Measurements from ENCODE around the gene DFFB. TPM values are rescaled to one million over a fixed set of nuclear protein-coding genes. Genes with fewer than 3 reads are reported as not detected.
"Not testable (repeated sequence)": the region's sequence is repeated elsewhere in the genome, so short reads cannot be mapped to it uniquely, and the experiment has no call there.

Gene DFFB
- total RNA-seq, 1 donor from 2014 or later = 17.3 TPM

GRCh38 chr1:3911981-3912808, 54.9 kb downstream of the DFFB start:
- Mint-ChIP-seq H3K27me3 (ENCODE audit: low read depth) (no peaks in the 10 kb centered on the region), H3K27ac (no peak overlapping the region), H3K36me3 (ENCODE audit: low read depth) (no peaks in the 10 kb centered on the region), H3K4me3 (ENCODE audit: low read depth) (no peak overlapping the region), H3K9me3 (no peaks in the 10 kb centered on the region), H3K4me1 (ENCODE audit: low read depth) (peaks cover 2% of the 10 kb centered on the region)
- no peak for DNase-seq (ENCODE audit: low spot score)
- intact Hi-C loops (cut with micrococcal nuclease) = loop anchor here (5.0 kb wide), 1 partner anchor 740 kb away; the partner anchor contains the start of gene AJAP1

- intact Hi-C loops (cut with micrococcal nuclease) = loop anchor here (5.0 kb wide), 1 partner anchor 739 kb away; the partner anchor contains the start of gene AJAP1
- H3K27ac Mint-ChIP-seq = no peak overlapping the region
- H3K36me3 Mint-ChIP-seq (ENCODE audit: low read depth) = no peaks in the 10 kb centered on the region
- H3K4me3 Mint-ChIP-seq (ENCODE audit: low read depth) = no peak overlapping the region
- no peaks in the 10 kb centered on the region for H3K9me3 Mint-ChIP-seq
- no peaks in the 10 kb centered on the region for H3K27me3 Mint-ChIP-seq (ENCODE audit: low read depth)
- no peak for DNase-seq (ENCODE audit: low spot score)
- no peaks in the 10 kb centered on the region for H3K4me1 Mint-ChIP-seq (ENCODE audit: low read depth)
Observed at GRCh38 chr1:3912809-3913685, 55.8 kb downstream of the DFFB start.

GRCh38 chr1:3914331-3914851, 57.1 kb downstream of the DFFB start:
- Mint-ChIP-seq H3K36me3 (ENCODE audit: low read depth) (no peaks in the 10 kb centered on the region), H3K4me3 (ENCODE audit: low read depth) (no peak overlapping the region), H3K27ac (no peak overlapping the region), H3K27me3 (ENCODE audit: low read depth) (no peaks in the 10 kb centered on the region), H3K4me1 (ENCODE audit: low read depth) (no peaks in the 10 kb centered on the region), H3K9me3 (no peaks in the 10 kb centered on the region)
- no peak for DNase-seq (ENCODE audit: low spot score)
- intact Hi-C loops (cut with micrococcal nuclease) = loop anchor here (5.0 kb wide), 1 partner anchor 738 kb away; the partner anchor contains the start of gene AJAP1

- no peaks in the 10 kb centered on the region for H3K36me3 Mint-ChIP-seq (ENCODE audit: low read depth)
- no peaks in the 10 kb centered on the region for H3K27me3 Mint-ChIP-seq (ENCODE audit: low read depth)
- no peaks in the 10 kb centered on the region for H3K4me1 Mint-ChIP-seq (ENCODE audit: low read depth)
- DNase-seq (ENCODE audit: low spot score) = no peak
- intact Hi-C loops (cut with micrococcal nuclease) = loop anchor here (5.0 kb wide), 1 partner anchor 737 kb away; the partner anchor contains the start of gene AJAP1
- no peak overlapping the region for H3K4me3 Mint-ChIP-seq (ENCODE audit: low read depth)
- H3K27ac Mint-ChIP-seq = no peak overlapping the region
- H3K9me3 Mint-ChIP-seq = no peaks in the 10 kb centered on the region
Observed at GRCh38 chr1:3914911-3915310, 57.6 kb downstream of the DFFB start.

GRCh38 chr1:3915551-3916121, 58.4 kb downstream of the DFFB start:
- intact Hi-C loops (cut with micrococcal nuclease) = no loop called here
- no peak overlapping the region for H3K27ac Mint-ChIP-seq
- H3K36me3 Mint-ChIP-seq (ENCODE audit: low read depth) = no peaks in the 10 kb centered on the region
- no peaks in the 10 kb centered on the region for H3K9me3 Mint-ChIP-seq
- no peaks in the 10 kb centered on the region for H3K27me3 Mint-ChIP-seq (ENCODE audit: low read depth)
- H3K4me1 Mint-ChIP-seq (ENCODE audit: low read depth) = no peaks in the 10 kb centered on the region
- no peak for DNase-seq (ENCODE audit: low spot score)
- no peak overlapping the region for H3K4me3 Mint-ChIP-seq (ENCODE audit: low read depth)

GRCh38 chr1:3917761-3918160, 60.5 kb downstream of the DFFB start:
- Mint-ChIP-seq H3K27ac (no peak overlapping the region), H3K27me3 (ENCODE audit: low read depth) (no peaks in the 10 kb centered on the region), H3K4me1 (ENCODE audit: low read depth) (peaks cover 5% of the 10 kb centered on the region), H3K4me3 (ENCODE audit: low read depth) (no peak overlapping the region), H3K9me3 (no peaks in the 10 kb centered on the region), H3K36me3 (ENCODE audit: low read depth) (no peaks in the 10 kb centered on the region)
- no peak for DNase-seq (ENCODE audit: low spot score)
- intact Hi-C loops (cut with micrococcal nuclease) = no loop called here

- DNase-seq (ENCODE audit: low spot score); intact Hi-C loops (cut with micrococcal nuclease); H3K4me1 Mint-ChIP-seq (ENCODE audit: low read depth); H3K27me3 Mint-ChIP-seq (ENCODE audit: low read depth); H3K9me3 Mint-ChIP-seq; H3K27ac Mint-ChIP-seq; H3K36me3 Mint-ChIP-seq (ENCODE audit: low read depth); H3K4me3 Mint-ChIP-seq (ENCODE audit: low read depth): not testable (repeated sequence)
Observed at GRCh38 chr1:3918359-3918758, 61.1 kb downstream of the DFFB start.

GRCh38 chr1:3918966-3919611, 61.8 kb downstream of the DFFB start:
- Mint-ChIP-seq H3K4me3 (ENCODE audit: low read depth) (no peak overlapping the region), H3K4me1 (ENCODE audit: low read depth) (peaks cover 5% of the 10 kb centered on the region), H3K36me3 (ENCODE audit: low read depth) (no peaks in the 10 kb centered on the region), H3K9me3 (no peaks in the 10 kb centered on the region), H3K27ac (no peak overlapping the region), H3K27me3 (ENCODE audit: low read depth) (no peaks in the 10 kb centered on the region)
- DNase-seq (ENCODE audit: low spot score) = no peak
- intact Hi-C loops (cut with micrococcal nuclease) = no loop called here

GRCh38 chr1:3919706-3920105, 62.4 kb downstream of the DFFB start:
- no peaks in the 10 kb centered on the region for H3K27me3 Mint-ChIP-seq (ENCODE audit: low read depth)
- intact Hi-C loops (cut with micrococcal nuclease) = no loop called here
- no peak overlapping the region for H3K27ac Mint-ChIP-seq
- no peaks in the 10 kb centered on the region for H3K9me3 Mint-ChIP-seq
- H3K36me3 Mint-ChIP-seq (ENCODE audit: low read depth) = no peaks in the 10 kb centered on the region
- no peak overlapping the region for H3K4me3 Mint-ChIP-seq (ENCODE audit: low read depth)
- H3K4me1 Mint-ChIP-seq (ENCODE audit: low read depth) = peaks cover 5% of the 10 kb centered on the region
- DNase-seq (ENCODE audit: low spot score) = no peak

GRCh38 chr1:3921765-3922164, 64.5 kb downstream of the DFFB start:
- no peak overlapping the region for H3K27ac Mint-ChIP-seq

GRCh38 chr1:3922201-3922725, 65.0 kb downstream of the DFFB start:
- Mint-ChIP-seq H3K36me3 (ENCODE audit: low read depth) (no peaks in the 10 kb centered on the region), H3K9me3 (no peaks in the 10 kb centered on the region), H3K27ac (no peak overlapping the region), H3K4me1 (ENCODE audit: low read depth) (peaks cover 5% of the 10 kb centered on the region), H3K27me3 (ENCODE audit: low read depth) (no peaks in the 10 kb centered on the region), H3K4me3 (ENCODE audit: low read depth) (no peak overlapping the region)
- intact Hi-C loops (cut with micrococcal nuclease) = no loop called here
- no peak for DNase-seq (ENCODE audit: low spot score)

More at GRCh38 chr1:3921765-3922164, 64.5 kb downstream of the DFFB start:
- H3K4me1 Mint-ChIP-seq (ENCODE audit: low read depth) = peaks cover 5% of the 10 kb centered on the region
- no peaks in the 10 kb centered on the region for H3K9me3 Mint-ChIP-seq
- no peaks in the 10 kb centered on the region for H3K27me3 Mint-ChIP-seq (ENCODE audit: low read depth)
- intact Hi-C loops (cut with micrococcal nuclease) = no loop called here
- DNase-seq (ENCODE audit: low spot score) = no peak
- no peaks in the 10 kb centered on the region for H3K36me3 Mint-ChIP-seq (ENCODE audit: low read depth)
- no peak overlapping the region for H3K4me3 Mint-ChIP-seq (ENCODE audit: low read depth)

GRCh38 chr1:3922851-3923250, 65.6 kb downstream of the DFFB start:
- Mint-ChIP-seq H3K27ac (no peak overlapping the region), H3K36me3 (ENCODE audit: low read depth) (no peaks in the 10 kb centered on the region), H3K9me3 (no peaks in the 10 kb centered on the region), H3K4me1 (ENCODE audit: low read depth) (peaks cover 5% of the 10 kb centered on the region), H3K27me3 (ENCODE audit: low read depth) (no peaks in the 10 kb centered on the region), H3K4me3 (ENCODE audit: low read depth) (no peak overlapping the region)
- intact Hi-C loops (cut with micrococcal nuclease) = no loop called here
- DNase-seq (ENCODE audit: low spot score) = no peak
